B cell (primary cell): ENCODE results near the gene ZDHHC14. TPM values are rescaled to one million over a fixed set of nuclear protein-coding genes. Genes with fewer than 3 reads are reported as not detected.

ENCODE experiments used
- ATAC-seq: fragments of 200-7000 bp; cut with Tn5 transposase; one replicate; pipeline ENCODE4 v1.10.0; 2021; ENCODE audit warnings: low read depth, mild to moderate bottlenecking, moderate number of reproducible peaks, moderate library complexity
- CTCF ChIA-PET: fragments of 350-600 bp; sonication (Branson Sonifier 250); formaldehyde crosslinking; loops from one replicate; lab custom pipeline; 2021; ENCODE audit warnings: antibody characterized with exemption, inconsistent platforms; lab: Charles Lee
- POLR2A ChIA-PET: fragments of 350-600 bp; sonication (Branson Sonifier 250); formaldehyde crosslinking; loops from one replicate; lab custom pipeline; 2021; ENCODE audit warnings: antibody characterized with exemption; lab: Charles Lee
- DNase-seq: peaks from one replicate; pipeline ENCODE4 v3.0.0; 2013
- H2AFZ ChIP-seq: 2 replicates; pipeline ENCODE4 v1.6.1; 2012; ENCODE audit warnings: mild to moderate bottlenecking, low read depth, low read length; ENCODE audit not compliant: insufficient read depth, poor library complexity, severe bottlenecking
- H3K27ac ChIP-seq, 2 donors: 1 replicate in 1 of 2; 2 replicates in 1 of 2; pipeline ENCODE4 v1.5.1; 2012 to 2013; ENCODE audit warnings: low read length in 2 of 2, mild to moderate bottlenecking in 2 of 2, moderate library complexity in 1 of 2
- H3K27me3 ChIP-seq, 4 experiments: fragments of 200-600 bp in 1 of 4; sonication (generic) in 1 of 4; replicated peaks in 1 of 4; 1 replicate in 2 of 4; 2 replicates in 2 of 4; pipeline versions ENCODE4 v1.6.1 to v1.7.0; 2013 to 2016; ENCODE audit warnings: low read length in 3 of 4, mild to moderate bottlenecking in 2 of 4, mixed read lengths in 1 of 4, moderate library complexity in 1 of 4; ENCODE audit not compliant: insufficient read depth in 4 of 4, control insufficient read depth in 3 of 4; ENCODE audit errors: control extremely low read depth in 1 of 4
- H3K36me3 ChIP-seq, 2 experiments: replicated peaks in 1 of 2; 1 replicate in 1 of 2; 2 replicates in 1 of 2; pipeline versions ENCODE4 v1.6.1 to v1.7.1; 2013; ENCODE audit warnings: low read length in 1 of 2; ENCODE audit not compliant: insufficient read depth in 2 of 2, control insufficient read depth in 1 of 2; ENCODE audit errors: control extremely low read depth in 1 of 2, extremely low read depth in 1 of 2
- H3K4me1 ChIP-seq, 2 donors: fragments of 200-600 bp in 1 of 2; sonication (generic) in 1 of 2; 1 replicate in 1 of 2; 2 replicates in 1 of 2; pipeline versions ENCODE4 v1.5.1 to v1.6.1; 2013 to 2017; ENCODE audit warnings: low read length in 2 of 2; ENCODE audit not compliant: control insufficient read depth in 2 of 2, insufficient read depth in 2 of 2
- H3K4me2 ChIP-seq: replicated peaks from 2 replicates; pipeline ENCODE3; 2012; ENCODE audit warnings: mild to moderate bottlenecking, low read depth, low read length; ENCODE audit not compliant: poor library complexity, severe bottlenecking
- H3K4me3 ChIP-seq, 5 experiments: fragments of 200-600 bp in 1 of 5; sonication (generic) in 1 of 5; 1 replicate in 3 of 5; 2 replicates in 2 of 5; pipeline versions ENCODE4 v1.5.1 to v1.7.0; 2011 to 2016; ENCODE audit warnings: low read length in 4 of 5, mild to moderate bottlenecking in 4 of 5, low read depth in 2 of 5, control low read depth in 1 of 5, moderate library complexity in 1 of 5; ENCODE audit not compliant: insufficient read depth in 1 of 5; ENCODE audit errors: control extremely low read depth in 1 of 5, extremely low read depth in 1 of 5
- H3K79me2 ChIP-seq: fragments of 200-600 bp; sonication (generic); one replicate; pipeline ENCODE4 v1.6.0; 2016; ENCODE audit warnings: low read length; ENCODE audit not compliant: control insufficient read depth, insufficient read depth
- H3K9ac ChIP-seq: fragments of 200-600 bp; sonication (generic); 2 replicates; pipeline ENCODE4 v1.6.1; 2017; ENCODE audit warnings: mild to moderate bottlenecking, low read length, moderate library complexity
- H3K9me3 ChIP-seq, 3 donors: one replicate each; pipeline versions ENCODE4 v1.6.1 to v1.7.1; 2013; ENCODE audit warnings: low read length in 2 of 3; ENCODE audit not compliant: control insufficient read depth in 2 of 3, insufficient read depth in 1 of 3; ENCODE audit errors: control extremely low read depth in 1 of 3
- H4K20me1 ChIP-seq: 2 replicates; pipeline ENCODE4 v1.6.0; 2012; ENCODE audit warnings: mild to moderate bottlenecking, low read length; ENCODE audit not compliant: insufficient read depth, control insufficient read depth, poor library complexity, severe bottlenecking
- H3K27ac Mint-ChIP-seq: one replicate; pipeline ENCODE4 v1.8.0; 2021; ENCODE audit warnings: mixed read lengths
- H3K27me3 Mint-ChIP-seq: one replicate; pipeline ENCODE4 v1.8.0; 2021; ENCODE audit warnings: mixed read lengths
- H3K4me1 Mint-ChIP-seq: one replicate; pipeline ENCODE4 v1.8.0; 2021; ENCODE audit warnings: mixed read lengths
- H3K4me3 Mint-ChIP-seq: one replicate; pipeline ENCODE4 v1.8.0; 2021; ENCODE audit warnings: mixed read lengths
- H3K9me3 Mint-ChIP-seq: one replicate; pipeline ENCODE4 v1.8.0; 2022; ENCODE audit warnings: mixed read lengths; ENCODE audit not compliant: insufficient read depth
- EZH2 ChIP-seq: IDR thresholded peaks from 2 replicates; pipeline ENCODE4 v1.6.1; 2012; ENCODE audit warnings: borderline replicate concordance, low read depth, mild to moderate bottlenecking, moderate library complexity, low read length; ENCODE audit not compliant: insufficient read depth, poor library complexity, severe bottlenecking
- WGBS: methylation state at CpG from one replicate; pipeline ENCODE4 v1.1.5; 2013; ENCODE audit warnings: missing lambda C conversion rate; ENCODE audit not compliant: insufficient coverage; 5-methylcytosine and 5-hydroxymethylcytosine counted together
- intact Hi-C: fragments of 100-400 bp; cut with micrococcal nuclease; formaldehyde crosslinking; loops from one replicate; pipeline ENCODE4 v1.10.0; 2022
- polyA plus RNA-seq: library from polyadenylated mRNA; depleted of rRNA; stranded (reverse); fragments of >200 nt; gene quantifications from 2 replicates; pipeline ENCODE4 v1.2.3, GENCODE V29; 2012
- total RNA-seq, 2 donors: library from RNA; stranded (reverse); fragments of 120-200 nt in 1 of 2; gene quantifications; 1 replicate in 1 of 2; 2 replicates in 1 of 2; pipeline versions ENCODE4 v1.2.3 to v1.2.4, GENCODE V29; 2013 to 2022
- TF ChIP-seq, protein P1 (sequence below): fragments of 200-600 bp; IDR thresholded peaks from one replicate; pipeline ENCODE4 v1.8.0; 2022; ENCODE audit warnings: antibody characterized with exemption, mild to moderate bottlenecking

The ZDHHC14 gene
- total and polyA plus RNA-seq, 2 donors (not counting 1 experiment from before 2014, with no cell fraction given): 8.8 to 50.4 TPM

- CTCF ChIA-PET: interaction anchor here (1.1 to 1.4 kb wide), 2 partner anchors 18 to 322 kb away, joined by 3 to 4 read pairs; no protein-coding TSS in a partner anchor
- Histone ChIP-seq H3K36me3 (no peaks in the 10 kb centered on the region), H3K9ac (no peak overlapping the region), H3K4me2 (no peak overlapping the region), H3K9me3 (no peaks in the 10 kb centered on the region), H3K27ac (no peak overlapping the region), H3K4me3 (no peak overlapping the region), H3K4me1 (no peaks in the 10 kb centered on the region), H3K79me2 (no peaks in the 10 kb centered on the region), H3K27me3 (peaks cover 0 to 33% (median 19%) of the 10 kb centered on the region in 4 experiments), H4K20me1 (no peaks in the 10 kb centered on the region), H2AFZ (no peak overlapping the region)
- Mint-ChIP-seq H3K4me3 (no peak overlapping the region), H3K4me1 (peaks cover 1% of the 10 kb centered on the region), H3K27ac (no peak overlapping the region), H3K9me3 (peaks cover 2% of the 10 kb centered on the region), H3K27me3 (peaks cover 60% of the 10 kb centered on the region)
- DNase-seq: no peak
- intact Hi-C loops: no loop called here
- no peak for ATAC-seq
- TF ChIP-seq EZH2: no peak
- TF ChIP-seq, protein P1, sequence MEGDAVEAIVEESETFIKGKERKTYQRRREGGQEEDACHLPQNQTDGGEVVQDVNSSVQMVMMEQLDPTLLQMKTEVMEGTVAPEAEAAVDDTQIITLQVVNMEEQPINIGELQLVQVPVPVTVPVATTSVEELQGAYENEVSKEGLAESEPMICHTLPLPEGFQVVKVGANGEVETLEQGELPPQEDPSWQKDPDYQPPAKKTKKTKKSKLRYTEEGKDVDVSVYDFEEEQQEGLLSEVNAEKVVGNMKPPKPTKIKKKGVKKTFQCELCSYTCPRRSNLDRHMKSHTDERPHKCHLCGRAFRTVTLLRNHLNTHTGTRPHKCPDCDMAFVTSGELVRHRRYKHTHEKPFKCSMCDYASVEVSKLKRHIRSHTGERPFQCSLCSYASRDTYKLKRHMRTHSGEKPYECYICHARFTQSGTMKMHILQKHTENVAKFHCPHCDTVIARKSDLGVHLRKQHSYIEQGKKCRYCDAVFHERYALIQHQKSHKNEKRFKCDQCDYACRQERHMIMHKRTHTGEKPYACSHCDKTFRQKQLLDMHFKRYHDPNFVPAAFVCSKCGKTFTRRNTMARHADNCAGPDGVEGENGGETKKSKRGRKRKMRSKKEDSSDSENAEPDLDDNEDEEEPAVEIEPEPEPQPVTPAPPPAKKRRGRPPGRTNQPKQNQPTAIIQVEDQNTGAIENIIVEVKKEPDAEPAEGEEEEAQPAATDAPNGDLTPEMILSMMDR: no peak
- WGBS: 83% methylated on average over 1 of the region's 4 CpGs
- POLR2A ChIA-PET: no interaction called here
Observed at GRCh38 chr6:157343732-157344131, 37.3 kb upstream of the ZDHHC14 start.

DNA sequence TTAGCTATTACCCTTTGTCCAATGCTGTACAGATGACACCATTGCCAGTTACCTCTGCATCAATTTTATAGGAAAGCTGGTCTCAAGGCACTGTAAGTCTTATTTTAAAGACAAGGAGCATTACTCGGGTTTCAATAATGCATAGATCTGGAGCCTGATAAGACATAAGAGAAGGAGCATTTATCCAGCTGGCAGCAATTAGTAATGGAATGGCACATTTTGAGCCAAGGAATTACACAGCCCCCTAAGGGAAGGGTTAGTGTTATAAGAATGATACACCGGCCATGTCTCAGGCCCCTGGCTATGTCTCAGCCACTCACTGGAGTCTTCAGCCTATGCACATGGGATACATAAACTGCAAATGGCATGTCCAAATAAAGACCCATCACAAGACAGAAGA lies 34.6 kb upstream of the ZDHHC14 start:
- peaks cover 0 to 33% (median 16%) of the 10 kb centered on the region in 4 experiments for H3K27me3 ChIP-seq
- H2AFZ ChIP-seq: no peak overlapping the region
- Mint-ChIP-seq H3K27ac (no peak overlapping the region), H3K4me3 (no peak overlapping the region), H3K27me3 (peaks cover 57% of the 10 kb centered on the region), H3K4me1 (no peaks in the 10 kb centered on the region), H3K9me3 (peaks cover 7% of the 10 kb centered on the region)
- H3K4me2 ChIP-seq: no peak overlapping the region
- H3K36me3 ChIP-seq: no peaks in the 10 kb centered on the region
- H3K79me2 ChIP-seq: no peaks in the 10 kb centered on the region
- no peak for DNase-seq
- intact Hi-C loops: no loop called here
- whole genome bisulfite sequencing: 88% methylated on average over 1 of the region's 2 CpGs
- H3K4me1 ChIP-seq: no peaks in the 10 kb centered on the region
- CTCF ChIA-PET: no interaction called here
- no peak for ATAC-seq
- H3K4me3 ChIP-seq: no peak overlapping the region
- no peak overlapping the region for H3K27ac ChIP-seq
- peaks cover 0 to 8% (median 4%) of the 10 kb centered on the region in 3 donors for H3K9me3 ChIP-seq
- POLR2A ChIA-PET: no interaction called here
- no peak overlapping the region for H3K9ac ChIP-seq
- H4K20me1 ChIP-seq: no peaks in the 10 kb centered on the region
- TF ChIP-seq, protein P1: no peak
- TF ChIP-seq EZH2: no peak
